ENCODE measurements around the gene ATRIP.

GRCh38 chr3:48504051-48504946 lies 57.8 kb downstream of the ATRIP start, which contains the start of gene SHISA5:
- no peak for TF ChIP-seq CTCF (IDR thresholded peaks at IDR 0.05)
- TF ChIP-seq POLR2A (IDR thresholded peaks at IDR 0.05) = no peak

All from lower leg skin (tissue), 3 donors.